ENCODE results near the gene SPTAN1. TPM values are rescaled to one million over a fixed set of nuclear protein-coding genes. Genes with fewer than 3 reads are reported as not detected.

SPTAN1 gene
- total RNA-seq, 4 donors from 2014 or later, result 189 to 307 (median 278) TPM

DNA sequence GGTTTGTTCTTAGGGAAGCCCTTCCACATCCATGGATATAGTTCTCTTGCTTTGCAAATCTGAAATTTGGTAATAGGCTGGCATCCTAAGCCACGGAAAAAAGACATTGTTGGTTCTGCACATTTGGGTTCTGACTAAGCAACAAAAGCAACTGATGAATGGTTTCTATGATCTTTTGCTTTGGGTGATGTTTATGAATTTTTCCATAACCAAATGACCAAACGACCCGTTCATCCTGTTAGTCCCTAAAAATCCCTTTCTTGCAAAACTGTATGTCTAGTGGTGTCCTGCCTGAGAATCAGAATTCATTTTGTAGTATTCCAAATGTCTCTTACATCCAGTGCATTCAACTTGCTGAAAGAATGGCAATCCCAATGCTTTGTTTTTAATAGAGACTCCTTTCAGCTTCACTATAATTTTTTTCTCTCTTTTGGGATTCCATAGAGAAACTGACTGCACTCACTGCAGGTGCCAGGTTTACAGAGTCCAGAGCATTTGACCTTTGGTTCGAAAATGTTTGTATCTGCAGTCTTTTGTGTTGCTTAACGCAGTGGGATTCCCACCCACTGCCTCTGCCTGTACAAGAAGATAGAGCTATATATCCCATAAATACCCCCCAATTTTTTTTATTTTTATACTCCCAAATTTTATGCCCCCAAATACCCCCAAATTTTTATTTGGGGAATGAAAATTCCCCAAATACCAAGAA, 4.7 kb downstream of the SPTAN1 start:
- no peaks in the 10 kb centered on the region for H3K36me3 ChIP-seq
- DNase-seq, result no peak
- no peaks in the 10 kb centered on the region for H3K9me3 ChIP-seq
- WGBS, 2 donors, result 82 to 90% methylated on average over 5 of the region's 5 CpGs
- intact Hi-C loops (cut with DNase I), result loop anchor here (5.0 kb wide), 1 partner anchor 395 kb away; no protein-coding TSS in a partner anchor
- H3K4me3 ChIP-seq (replicated peaks in 1 of 3), result no peak overlapping the region
- TF ChIP-seq, protein P1, sequence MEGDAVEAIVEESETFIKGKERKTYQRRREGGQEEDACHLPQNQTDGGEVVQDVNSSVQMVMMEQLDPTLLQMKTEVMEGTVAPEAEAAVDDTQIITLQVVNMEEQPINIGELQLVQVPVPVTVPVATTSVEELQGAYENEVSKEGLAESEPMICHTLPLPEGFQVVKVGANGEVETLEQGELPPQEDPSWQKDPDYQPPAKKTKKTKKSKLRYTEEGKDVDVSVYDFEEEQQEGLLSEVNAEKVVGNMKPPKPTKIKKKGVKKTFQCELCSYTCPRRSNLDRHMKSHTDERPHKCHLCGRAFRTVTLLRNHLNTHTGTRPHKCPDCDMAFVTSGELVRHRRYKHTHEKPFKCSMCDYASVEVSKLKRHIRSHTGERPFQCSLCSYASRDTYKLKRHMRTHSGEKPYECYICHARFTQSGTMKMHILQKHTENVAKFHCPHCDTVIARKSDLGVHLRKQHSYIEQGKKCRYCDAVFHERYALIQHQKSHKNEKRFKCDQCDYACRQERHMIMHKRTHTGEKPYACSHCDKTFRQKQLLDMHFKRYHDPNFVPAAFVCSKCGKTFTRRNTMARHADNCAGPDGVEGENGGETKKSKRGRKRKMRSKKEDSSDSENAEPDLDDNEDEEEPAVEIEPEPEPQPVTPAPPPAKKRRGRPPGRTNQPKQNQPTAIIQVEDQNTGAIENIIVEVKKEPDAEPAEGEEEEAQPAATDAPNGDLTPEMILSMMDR (IDR thresholded peaks at IDR 0.05), result no peak
- no peak for TF ChIP-seq POLR2A (IDR thresholded peaks at IDR 0.05)
- H3K27ac ChIP-seq, result peak overlapping the region in 2 of 3 donors; percentile 45 to 59
- no peaks in the 10 kb centered on the region for H3K27me3 ChIP-seq
- peaks cover 48 to 57% of the 10 kb centered on the region in 2 donors for H3K4me1 ChIP-seq

DNA sequence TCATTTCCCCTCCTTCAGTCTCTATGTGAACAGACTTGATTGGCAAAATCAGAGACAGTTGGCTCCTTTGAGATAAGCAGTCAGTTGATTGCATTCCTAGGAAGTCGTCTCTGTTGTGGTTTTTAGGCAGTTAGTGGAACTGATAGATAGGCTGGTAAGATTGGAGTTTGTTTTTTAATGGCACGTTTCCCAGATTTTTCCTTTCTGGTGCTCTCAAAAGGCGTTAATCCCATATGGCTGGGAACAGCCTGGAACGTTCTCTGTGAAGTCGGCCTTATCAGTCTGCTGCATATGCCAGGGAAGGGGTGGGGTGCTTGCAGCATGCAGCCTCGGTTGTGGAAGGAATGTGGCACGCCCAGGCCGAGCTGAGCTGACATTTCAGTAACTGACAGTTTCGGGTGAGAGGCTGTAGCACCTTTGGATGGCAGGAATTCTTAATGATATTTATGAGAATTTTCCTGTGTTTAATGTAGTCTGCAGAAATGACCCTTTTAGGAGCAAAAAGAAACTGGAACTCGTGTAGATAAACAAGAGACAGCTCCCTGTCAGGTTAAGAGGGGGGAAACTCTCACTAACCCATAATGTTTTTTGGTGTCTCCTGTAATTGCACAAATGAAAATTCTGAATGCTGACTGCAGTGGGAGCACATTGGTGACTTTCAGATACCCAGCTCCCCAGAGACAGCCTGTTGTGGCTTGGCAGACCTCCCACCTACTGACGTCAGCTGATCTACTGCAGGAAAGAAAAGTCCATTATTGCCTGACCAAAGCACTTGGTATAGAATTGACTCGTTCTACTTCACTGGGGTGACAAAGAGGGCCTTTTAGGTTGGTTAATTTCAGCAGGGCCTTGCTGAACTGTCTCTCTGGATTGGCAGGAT, 6.3 kb downstream of the SPTAN1 start:
- 1 to 4% methylated on average over 12 of the region's 12 CpGs for WGBS, 2 donors
- TF ChIP-seq POLR2A (IDR thresholded peaks at IDR 0.05), result no peak
- TF ChIP-seq, protein P1 (IDR thresholded peaks at IDR 0.05), result no peak
- DNase-seq, result peak; percentile 87
- Histone ChIP-seq H3K27ac (peak overlapping the region; percentile 57 to 86 (median 85)), H3K9me3 (no peaks in the 10 kb centered on the region), H3K4me1 (peaks cover 45 to 55% of the 10 kb centered on the region in 2 donors), H3K4me3 (replicated peaks in 1 of 3) (no peak overlapping the region), H3K27me3 (no peaks in the 10 kb centered on the region), H3K36me3 (no peaks in the 10 kb centered on the region)
- intact Hi-C loops (cut with DNase I), result loop anchor here (5.0 kb wide), 1 partner anchor 394 kb away; no protein-coding TSS in a partner anchor

DNA sequence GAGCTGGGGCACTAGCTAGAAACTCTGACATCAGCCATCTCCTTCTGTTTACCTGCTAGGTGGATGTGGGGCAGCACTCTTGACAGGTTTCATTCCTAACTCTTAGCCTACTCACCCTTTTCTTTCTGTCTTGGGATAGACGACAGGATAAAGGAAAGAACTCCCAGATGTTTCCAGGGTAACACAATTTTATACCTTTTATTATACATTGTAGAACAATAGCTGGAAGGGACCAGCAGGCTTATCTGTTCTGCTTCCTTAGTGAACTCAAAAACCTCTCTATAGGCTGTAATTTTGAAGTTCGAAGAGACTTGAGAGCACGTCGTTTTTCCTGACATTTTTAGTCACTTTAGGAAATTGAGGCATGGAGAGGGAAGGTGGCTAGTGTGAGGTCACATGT, 13.2 kb downstream of the SPTAN1 start:
- H3K9me3 ChIP-seq, result no peaks in the 10 kb centered on the region
- TF ChIP-seq POLR2A (IDR thresholded peaks at IDR 0.05), result no peak
- TF ChIP-seq, protein P1 (IDR thresholded peaks at IDR 0.05), result no peak
- 80 to 81% methylated on average over 4 of the region's 4 CpGs for WGBS, 2 donors
- no peaks in the 10 kb centered on the region for H3K27me3 ChIP-seq
- no peak overlapping the region for H3K4me3 ChIP-seq (replicated peaks in 1 of 3)
- H3K4me1 ChIP-seq, result peaks cover 0 to 1% of the 10 kb centered on the region in 2 donors
- peaks cover 17 to 24% of the 10 kb centered on the region in 2 donors for H3K36me3 ChIP-seq
- intact Hi-C loops (cut with DNase I), result no loop called here
- DNase-seq, result no peak
- H3K27ac ChIP-seq, result peak overlapping the region in 2 of 3 donors; percentile 8 to 24

DNA sequence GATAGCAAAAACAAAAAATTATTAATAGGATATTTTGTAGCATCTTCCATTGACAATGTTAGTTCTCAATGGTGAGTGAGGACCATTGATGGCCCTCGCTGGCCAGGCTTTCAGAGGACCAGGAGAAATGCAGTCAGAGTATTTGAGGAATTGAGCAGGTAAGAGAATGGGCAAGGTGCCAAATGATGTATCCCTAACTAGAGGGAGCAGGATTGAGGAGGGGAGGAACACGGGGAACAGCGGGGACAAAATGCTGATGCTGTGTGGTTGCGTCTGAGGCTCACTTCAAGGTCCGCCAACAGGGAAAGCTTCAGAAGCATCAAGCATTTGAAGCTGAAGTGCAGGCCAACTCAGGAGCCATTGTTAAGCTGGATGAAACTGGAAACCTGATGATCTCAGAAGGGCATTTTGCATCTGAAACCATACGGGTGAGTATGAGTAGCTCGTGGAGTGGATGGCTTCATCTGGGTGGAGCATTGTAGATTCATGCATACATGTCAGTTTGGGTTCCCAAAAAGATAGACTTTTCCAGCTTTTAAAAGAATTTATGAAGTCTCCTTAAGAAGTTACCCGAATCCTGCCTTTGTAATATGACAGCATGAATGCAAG, 16.2 kb downstream of the SPTAN1 start:
- Histone ChIP-seq H3K27ac (no peak overlapping the region), H3K9me3 (no peaks in the 10 kb centered on the region), H3K27me3 (no peaks in the 10 kb centered on the region), H3K4me1 (no peaks in the 10 kb centered on the region), H3K4me3 (replicated peaks in 1 of 3) (no peak overlapping the region), H3K36me3 (peaks cover 29 to 36% of the 10 kb centered on the region in 2 donors)
- no peak for DNase-seq
- intact Hi-C loops (cut with DNase I), result no loop called here
- 75 to 79% methylated on average over 8 of the region's 8 CpGs for WGBS, 2 donors
- TF ChIP-seq, protein P1 (IDR thresholded peaks at IDR 0.05), result no peak
- TF ChIP-seq POLR2A (IDR thresholded peaks at IDR 0.05), result no peak
